Panc1 (cell line): Measurements from ENCODE around the gene CNRIP1. TPM values are rescaled to one million over a fixed set of nuclear protein-coding genes. Genes with fewer than 3 reads are reported as not detected.

ENCODE experiments used
- ATAC-seq: fragments of 200-7000 bp; cut with Tn5 transposase; 2 replicates; pipeline ENCODE4 v1.9.1; 2020; ENCODE audit warnings: mild to moderate bottlenecking, moderate library complexity
- BruUV-seq: library from RNA; stranded (reverse); fragments of 400-500 nt; replicated peaks from 2 replicates; lab custom pipeline; 2021; lab: Mats Ljungman, UMichigan
- CTCF ChIA-PET: fragments of 300-600 bp; sonication (Branson Sonifier 250); formaldehyde crosslinking; loops from one replicate; lab custom pipeline; 2022; ENCODE audit warnings: antibody characterized with exemption; lab: Charles Lee
- POLR2A ChIA-PET: fragments of 300-600 bp; sonication (Branson Sonifier 250); formaldehyde crosslinking; loops from one replicate; lab custom pipeline; 2022; ENCODE audit warnings: antibody characterized with exemption; lab: Charles Lee
- DNase-seq: peaks from one replicate; pipeline ENCODE4 v3.0.0-alpha.2; 2010; ENCODE audit warnings: low read depth, low spot score
- H3K27ac ChIP-seq: 2 replicates; pipeline ENCODE4 v1.5.1; 2011; ENCODE audit warnings: mild to moderate bottlenecking, low read length, inconsistent platforms
- H3K27me3 ChIP-seq: fragments of 200-500 bp; sonication (Bioruptor generic); 2 replicates; pipeline ENCODE4 v1.6.0; 2014; ENCODE audit warnings: low read length, inconsistent platforms; ENCODE audit not compliant: control insufficient read depth, insufficient read depth
- H3K36me3 ChIP-seq: fragments of 200-500 bp; sonication (Bioruptor generic); 2 replicates; pipeline ENCODE4 v1.5.1; 2014; ENCODE audit warnings: inconsistent platforms, mild to moderate bottlenecking, low read length, moderate library complexity; ENCODE audit not compliant: control insufficient read depth, insufficient read depth
- H3K4me1 ChIP-seq: 2 replicates; pipeline ENCODE4 v1.5.1; 2011; ENCODE audit warnings: inconsistent platforms, mild to moderate bottlenecking, low read length, moderate library complexity; ENCODE audit not compliant: control insufficient read depth, insufficient read depth
- H3K4me3 ChIP-seq, 2 experiments: 2 replicates each; pipeline ENCODE4 v1.5.1; 2011 to 2012; ENCODE audit warnings: low read depth in 2 of 2, low read length in 2 of 2, mild to moderate bottlenecking in 2 of 2, inconsistent platforms in 1 of 2, moderate library complexity in 1 of 2
- H3K9me3 ChIP-seq: fragments of 200-500 bp; sonication (Bioruptor generic); 2 replicates; pipeline ENCODE4 v1.5.1; 2014; ENCODE audit warnings: low read depth, mild to moderate bottlenecking, inconsistent platforms, low read length, moderate library complexity; ENCODE audit not compliant: control insufficient read depth, insufficient read depth
- CTCF ChIP-seq: fragments of 450-650 bp; IDR thresholded peaks from 2 replicates; pipeline ENCODE4 v1.5.1; 2017; ENCODE audit warnings: mild to moderate bottlenecking
- POLR2AphosphoS5 ChIP-seq: IDR thresholded peaks from 2 replicates; pipeline ENCODE4 v1.6.1; 2012; ENCODE audit warnings: mild to moderate bottlenecking, low read depth, low read length, moderate library complexity
- REST ChIP-seq, 2 experiments: IDR thresholded peaks; 2 replicates each; pipeline ENCODE4 v1.6.1; 2011 to 2012; ENCODE audit warnings: low read depth in 2 of 2, control low read depth in 1 of 2, low read length in 1 of 2, mild to moderate bottlenecking in 1 of 2, moderate library complexity in 1 of 2; ENCODE audit not compliant: insufficient read depth in 1 of 2
- SIN3A ChIP-seq: IDR thresholded peaks from 2 replicates; pipeline ENCODE4 v1.6.1; 2012; ENCODE audit warnings: low read depth, mild to moderate bottlenecking, low read length, moderate library complexity, borderline replicate concordance; ENCODE audit not compliant: insufficient read depth
- TCF7L2 ChIP-seq: IDR thresholded peaks from 2 replicates; pipeline ENCODE4 v1.6.1; 2011; ENCODE audit warnings: mild to moderate bottlenecking, low read depth, low read length, inconsistent platforms
- in situ Hi-C: cut with HindIII; loops from 2 replicates; pipeline ENCODE4 v1.10.0; 2016; ENCODE audit warnings: low sequenced_read_pairs, low pct_unique_long_range_greater_than_20kb
- intact Hi-C: fragments of 100-400 bp; cut with micrococcal nuclease; formaldehyde crosslinking; loops from one replicate; pipeline ENCODE4 v1.10.0; 2022; ENCODE audit not compliant: unreplicated experiment
- total RNA-seq: library from RNA; stranded (reverse); gene quantifications from one replicate; pipeline ENCODE4 v1.2.1, GENCODE V29; 2021; ENCODE audit not compliant: unreplicated experiment

CNRIP1 gene
- total RNA-seq, 1 experiment from 2014 or later, result not detected

GRCh38 chr2:68316111-68316510 lies 3.6 kb downstream of the CNRIP1 start:
- Histone ChIP-seq H3K27ac (no peak overlapping the region), H3K9me3 (no peaks in the 10 kb centered on the region), H3K27me3 (peaks cover 17% of the 10 kb centered on the region), H3K4me1 (0 out of 2 replicates have a peak, but pooled peaks cover 4% of the 10 kb centered on the region), H3K36me3 (no peaks in the 10 kb centered on the region), H3K4me3 (no peak overlapping the region)
- ChIA-PET CTCF (interaction anchor here (0.7 kb wide), 1 partner anchor 24 kb away, joined by 7 read pairs; no protein-coding TSS in a partner anchor), POLR2A (no interaction called here)
- no peak for ATAC-seq
- no peak for TF ChIP-seq TCF7L2
- TF ChIP-seq POLR2AphosphoS5, result no peak
- no peak for TF ChIP-seq SIN3A
- no peak for TF ChIP-seq CTCF
- no peak for TF ChIP-seq REST (IDR thresholded peaks at IDR 0.05; ENCODE audit: insufficient read depth in 1 of 2, low read depth in 2 of 2, low read length in 1 of 2)
- in situ Hi-C loops (no loop called here), intact Hi-C loops (no loop called here)
- no TSS peak for BruUV-seq
- no peak for DNase-seq

GRCh38 chr2:68311033-68311432 lies 8.7 kb downstream of the CNRIP1 start:
- Histone ChIP-seq H3K27ac (no peak overlapping the region), H3K9me3 (no peaks in the 10 kb centered on the region), H3K4me1 (no peaks in the 10 kb centered on the region), H3K27me3 (peaks cover 4% of the 10 kb centered on the region), H3K36me3 (no peaks in the 10 kb centered on the region), H3K4me3 (no peak overlapping the region)
- CTCF ChIA-PET, result no interaction called here
- no peak for DNase-seq
- in situ Hi-C loops (no loop called here), intact Hi-C loops (no loop called here)
- no peak for ATAC-seq
- TF ChIP-seq CTCF (no peak), REST (IDR thresholded peaks at IDR 0.05; ENCODE audit: insufficient read depth in 1 of 2, low read depth in 2 of 2, low read length in 1 of 2) (no peak), POLR2AphosphoS5 (no peak), SIN3A (no peak), TCF7L2 (no peak)
- no TSS peak for BruUV-seq
- POLR2A ChIA-PET, result interaction anchor here (0.7 kb wide), 1 partner anchor 67 kb away, joined by 18 read pairs; no protein-coding TSS in a partner anchor
